ENCODE measurements around the gene KCNAB3. TPM values are rescaled to one million over a fixed set of nuclear protein-coding genes. Genes with fewer than 3 reads are reported as not detected.

KCNAB3 gene
- total RNA-seq, 2 donors from 2014 or later: not detected

GRCh38 chr17:7903154-7904103 is 26.2 kb downstream of the KCNAB3 start:
- TF ChIP-seq, protein P1, sequence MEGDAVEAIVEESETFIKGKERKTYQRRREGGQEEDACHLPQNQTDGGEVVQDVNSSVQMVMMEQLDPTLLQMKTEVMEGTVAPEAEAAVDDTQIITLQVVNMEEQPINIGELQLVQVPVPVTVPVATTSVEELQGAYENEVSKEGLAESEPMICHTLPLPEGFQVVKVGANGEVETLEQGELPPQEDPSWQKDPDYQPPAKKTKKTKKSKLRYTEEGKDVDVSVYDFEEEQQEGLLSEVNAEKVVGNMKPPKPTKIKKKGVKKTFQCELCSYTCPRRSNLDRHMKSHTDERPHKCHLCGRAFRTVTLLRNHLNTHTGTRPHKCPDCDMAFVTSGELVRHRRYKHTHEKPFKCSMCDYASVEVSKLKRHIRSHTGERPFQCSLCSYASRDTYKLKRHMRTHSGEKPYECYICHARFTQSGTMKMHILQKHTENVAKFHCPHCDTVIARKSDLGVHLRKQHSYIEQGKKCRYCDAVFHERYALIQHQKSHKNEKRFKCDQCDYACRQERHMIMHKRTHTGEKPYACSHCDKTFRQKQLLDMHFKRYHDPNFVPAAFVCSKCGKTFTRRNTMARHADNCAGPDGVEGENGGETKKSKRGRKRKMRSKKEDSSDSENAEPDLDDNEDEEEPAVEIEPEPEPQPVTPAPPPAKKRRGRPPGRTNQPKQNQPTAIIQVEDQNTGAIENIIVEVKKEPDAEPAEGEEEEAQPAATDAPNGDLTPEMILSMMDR (IDR thresholded peaks at IDR 0.05): no peak
- Histone ChIP-seq H3K27me3 (replicated peaks; ENCODE audit: insufficient read depth) (no peaks in the 10 kb centered on the region), H3K4me3 (no peak overlapping the region), H3K36me3 (peaks cover 86% of the 10 kb centered on the region), H3K4me1 (ENCODE audit: control insufficient read depth in 1 of 2, low read depth in 2 of 2) (no peaks in the 10 kb centered on the region), H3K27ac (no peak overlapping the region), H3K9me3 (no peaks in the 10 kb centered on the region)
- DNase-seq (ENCODE audit: low spot score): no peak
- ATAC-seq (ENCODE audit: insufficient number of reproducible peaks, low FRiP score, low read depth): no peak

GRCh38 chr17:7897773-7898172 is 31.9 kb downstream of the KCNAB3 start:
- peaks cover 70% of the 10 kb centered on the region for H3K36me3 ChIP-seq
- H3K27ac ChIP-seq: no peak overlapping the region
- no peaks in the 10 kb centered on the region for H3K4me1 ChIP-seq (ENCODE audit: control insufficient read depth in 1 of 2, low read depth in 2 of 2)
- H3K27me3 ChIP-seq (replicated peaks; ENCODE audit: insufficient read depth): no peaks in the 10 kb centered on the region
- TF ChIP-seq, protein P1 (IDR thresholded peaks at IDR 0.05): no peak
- DNase-seq (ENCODE audit: low spot score): no peak
- H3K4me3 ChIP-seq: no peak overlapping the region
- H3K9me3 ChIP-seq: no peaks in the 10 kb centered on the region
- ATAC-seq (ENCODE audit: insufficient number of reproducible peaks, low FRiP score, low read depth): no peak

DNA sequence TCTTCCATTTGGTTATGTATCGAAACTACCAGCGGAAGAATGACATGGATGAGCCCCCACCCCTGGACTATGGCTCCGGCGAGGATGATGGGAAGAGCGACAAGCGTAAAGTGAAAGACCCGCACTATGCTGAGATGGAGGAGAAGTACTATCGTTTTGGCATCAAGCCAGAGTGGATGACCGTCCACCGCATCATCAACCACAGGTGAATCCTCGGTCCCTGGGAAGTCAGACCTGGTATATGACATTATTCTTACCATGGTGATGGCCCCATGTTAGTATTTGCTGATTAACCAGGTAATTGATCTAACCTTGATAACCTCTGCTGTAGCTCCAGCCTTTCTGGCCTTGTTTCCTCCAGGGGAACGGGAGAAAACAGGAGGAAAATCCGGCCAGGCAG is 32.6 kb downstream of the KCNAB3 start:
- H3K36me3 ChIP-seq: peaks cover 65% of the 10 kb centered on the region
- ATAC-seq (ENCODE audit: insufficient number of reproducible peaks, low FRiP score, low read depth) (no peak), DNase-seq (ENCODE audit: low spot score) (no peak)
- no peaks in the 10 kb centered on the region for H3K27me3 ChIP-seq (replicated peaks; ENCODE audit: insufficient read depth)
- TF ChIP-seq, protein P1 (IDR thresholded peaks at IDR 0.05): no peak
- H3K27ac ChIP-seq: no peak overlapping the region
- no peak overlapping the region for H3K4me3 ChIP-seq
- H3K4me1 ChIP-seq (ENCODE audit: control insufficient read depth in 1 of 2, low read depth in 2 of 2): no peaks in the 10 kb centered on the region
- H3K9me3 ChIP-seq: no peaks in the 10 kb centered on the region

DNA sequence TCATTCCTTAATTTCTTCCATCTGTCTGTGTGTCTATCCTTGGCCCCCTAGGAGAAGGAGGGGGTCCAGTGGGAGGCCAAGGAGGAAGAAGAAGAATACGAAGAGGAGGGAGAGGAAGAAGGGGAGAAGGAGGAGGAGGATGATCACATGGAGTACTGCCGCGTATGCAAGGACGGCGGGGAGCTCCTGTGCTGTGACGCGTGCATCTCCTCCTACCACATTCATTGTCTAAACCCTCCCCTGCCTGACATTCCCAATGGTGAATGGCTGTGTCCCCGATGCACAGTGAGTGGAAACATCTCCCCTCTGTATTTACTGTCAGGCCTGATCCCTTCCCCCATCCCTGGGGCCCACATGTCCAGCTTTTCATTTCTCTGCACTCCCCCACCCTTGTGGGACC is 34.8 kb downstream of the KCNAB3 start:
- Histone ChIP-seq H3K4me1 (ENCODE audit: control insufficient read depth in 1 of 2, low read depth in 2 of 2) (peaks cover 0 to 3% of the 10 kb centered on the region in 2 donors), H3K27me3 (replicated peaks; ENCODE audit: insufficient read depth) (no peaks in the 10 kb centered on the region), H3K9me3 (no peaks in the 10 kb centered on the region), H3K4me3 (no peak overlapping the region), H3K27ac (no peak overlapping the region), H3K36me3 (peaks cover 64% of the 10 kb centered on the region)
- no peak for ATAC-seq (ENCODE audit: insufficient number of reproducible peaks, low FRiP score, low read depth)
- DNase-seq (ENCODE audit: low spot score): no peak
- TF ChIP-seq, protein P1 (IDR thresholded peaks at IDR 0.05): no peak

- H3K36me3 ChIP-seq: peaks cover 58% of the 10 kb centered on the region
- peaks cover 4 to 9% of the 10 kb centered on the region in 2 donors for H3K4me1 ChIP-seq (ENCODE audit: control insufficient read depth in 1 of 2, low read depth in 2 of 2)
- TF ChIP-seq, protein P1 (IDR thresholded peaks at IDR 0.05): no peak
- no peak overlapping the region for H3K4me3 ChIP-seq
- no peaks in the 10 kb centered on the region for H3K27me3 ChIP-seq (replicated peaks; ENCODE audit: insufficient read depth)
- H3K9me3 ChIP-seq: no peaks in the 10 kb centered on the region
- no peak overlapping the region for H3K27ac ChIP-seq
- DNase-seq (ENCODE audit: low spot score) (no peak), ATAC-seq (ENCODE audit: insufficient number of reproducible peaks, low FRiP score, low read depth) (no peak)
Observed at GRCh38 chr17:7894226-7894625, 35.4 kb downstream of the KCNAB3 start.

All from thoracic aorta (tissue), 2 donors.